WERI-Rb-1 (cell line): Measurements from ENCODE around the gene EFCAB12.
"Not testable (repeated sequence)": the region's sequence is repeated elsewhere in the genome, so short reads cannot be mapped to it uniquely, and the experiment has no call there.

Experiments
- DNase-seq: peaks from one replicate; pipeline ENCODE4 v3.0.0-alpha.2; 2020
- H3K27ac ChIP-seq: fragments of 250-450 bp; sonication (Bioruptor Pico); 2 replicates; pipeline ENCODE4 v1.5.1; 2020; ENCODE audit warnings: mild to moderate bottlenecking, moderate library complexity
- H3K27me3 ChIP-seq: fragments of 250-450 bp; sonication (Bioruptor Pico); 2 replicates; pipeline ENCODE4 v1.5.1; 2021; ENCODE audit warnings: mild to moderate bottlenecking, low read depth, moderate library complexity; ENCODE audit not compliant: insufficient read depth, severe bottlenecking
- H3K36me3 ChIP-seq: fragments of 250-450 bp; sonication (Bioruptor Pico); 2 replicates; pipeline ENCODE4 v1.5.1; 2020; ENCODE audit warnings: mild to moderate bottlenecking, moderate library complexity
- H3K4me3 ChIP-seq: 2 replicates; pipeline ENCODE4 v1.5.1; 2011; ENCODE audit warnings: low read depth, mild to moderate bottlenecking, control low read depth, low read length
- H3K9me3 ChIP-seq: fragments of 250-450 bp; sonication (Bioruptor Pico); 2 replicates; pipeline ENCODE4 v1.5.1; 2021; ENCODE audit warnings: mild to moderate bottlenecking, moderate library complexity; ENCODE audit not compliant: severe bottlenecking
- CTCF ChIP-seq: IDR thresholded peaks from 2 replicates; pipeline ENCODE4 v1.5.1; 2011; ENCODE audit warnings: low read depth, mild to moderate bottlenecking, control low read depth, inconsistent platforms, low read length

EFCAB12 gene

GRCh38 chr3:129415378-129415777 is 13.1 kb downstream of the EFCAB12 start:
- Histone ChIP-seq H3K36me3 (no peaks in the 10 kb centered on the region), H3K4me3 (no peak overlapping the region), H3K27ac (no peak overlapping the region), H3K27me3 (no peaks in the 10 kb centered on the region), H3K9me3 (no peaks in the 10 kb centered on the region)
- no peak for DNase-seq
- no peak for TF ChIP-seq CTCF

GRCh38 chr3:129413687-129414506 is 14.5 kb downstream of the EFCAB12 start:
- no peak for TF ChIP-seq CTCF
- no peaks in the 10 kb centered on the region for H3K27me3 ChIP-seq
- H3K4me3 ChIP-seq = no peak overlapping the region
- H3K9me3 ChIP-seq = no peaks in the 10 kb centered on the region
- H3K36me3 ChIP-seq = no peaks in the 10 kb centered on the region
- H3K27ac ChIP-seq = no peak overlapping the region
- no peak for DNase-seq

GRCh38 chr3:129413238-129413637 is 15.2 kb downstream of the EFCAB12 start:
- H3K4me3 ChIP-seq, H3K27me3 ChIP-seq, DNase-seq: not testable (repeated sequence)

DNA sequence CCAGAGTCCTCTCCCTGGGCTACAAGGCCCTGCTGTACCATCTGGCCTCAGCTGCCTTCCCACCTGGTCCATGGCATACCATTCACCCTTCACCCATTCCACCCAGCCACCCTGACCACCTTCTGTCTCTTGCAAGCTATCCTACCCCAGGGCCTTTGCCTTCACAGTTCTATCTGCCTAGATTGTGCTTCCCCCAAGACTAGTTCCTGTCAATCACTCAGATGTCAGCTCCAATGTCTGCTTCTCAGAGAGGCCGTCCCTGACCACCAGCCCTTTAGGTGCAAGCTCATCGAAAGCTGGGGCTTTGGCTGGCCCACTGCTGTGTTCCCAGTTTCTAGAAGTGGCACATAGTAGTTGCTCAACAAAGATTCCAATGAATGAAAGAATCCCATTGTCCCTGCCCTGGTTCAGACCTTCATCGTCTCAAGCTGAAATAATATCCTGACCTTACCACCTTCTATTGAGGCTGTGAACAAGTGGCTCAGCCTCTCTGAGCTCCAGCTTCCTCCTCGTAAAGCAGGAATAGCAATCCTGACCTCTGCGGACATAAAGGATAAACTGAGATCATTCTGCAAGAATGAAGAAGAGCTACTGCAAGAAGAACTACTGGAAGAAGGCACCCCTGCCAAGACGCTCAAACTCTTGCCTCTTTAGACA is 15.8 kb downstream of the EFCAB12 start:
- H3K27me3 ChIP-seq = no peaks in the 10 kb centered on the region
- no peaks in the 10 kb centered on the region for H3K36me3 ChIP-seq
- no peak for TF ChIP-seq CTCF
- H3K27ac ChIP-seq = no peak overlapping the region
- H3K9me3 ChIP-seq = no peaks in the 10 kb centered on the region
- DNase-seq = no peak
- no peak overlapping the region for H3K4me3 ChIP-seq

More at GRCh38 chr3:129413238-129413637, 15.2 kb downstream of the EFCAB12 start:
- not testable (repeated sequence) for H3K36me3 ChIP-seq, H3K9me3 ChIP-seq, H3K27ac ChIP-seq

DNA sequence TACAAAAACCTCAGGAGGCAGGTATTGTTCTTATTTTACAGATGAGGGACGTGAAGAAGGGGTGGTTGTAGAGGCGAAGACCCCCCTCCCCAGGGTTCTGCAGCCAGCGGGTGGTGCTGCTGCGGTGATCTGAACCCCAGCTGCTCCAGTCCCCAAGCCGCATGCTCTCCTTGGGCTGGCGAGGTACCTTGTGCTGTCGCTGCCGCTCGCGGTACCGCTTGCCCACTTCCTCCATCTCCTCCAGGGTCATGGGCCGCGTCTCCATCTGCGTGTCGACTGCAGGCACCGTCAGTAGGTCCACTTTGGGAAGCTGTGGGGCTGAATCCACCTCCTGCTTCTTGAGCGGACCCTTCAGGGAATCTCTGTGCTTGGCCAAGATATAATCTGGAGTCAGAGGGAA is 17.5 kb downstream of the EFCAB12 start:
- H3K4me3 ChIP-seq = no peak overlapping the region
- no peaks in the 10 kb centered on the region for H3K27me3 ChIP-seq

More for the DNA sequence above, 17.5 kb downstream of the EFCAB12 start:
- no peaks in the 10 kb centered on the region for H3K36me3 ChIP-seq
- no peak for TF ChIP-seq CTCF
- no peak overlapping the region for H3K27ac ChIP-seq
- DNase-seq = no peak
- H3K9me3 ChIP-seq = no peaks in the 10 kb centered on the region
